ENCODE results near the gene KIF5C.

DNA sequence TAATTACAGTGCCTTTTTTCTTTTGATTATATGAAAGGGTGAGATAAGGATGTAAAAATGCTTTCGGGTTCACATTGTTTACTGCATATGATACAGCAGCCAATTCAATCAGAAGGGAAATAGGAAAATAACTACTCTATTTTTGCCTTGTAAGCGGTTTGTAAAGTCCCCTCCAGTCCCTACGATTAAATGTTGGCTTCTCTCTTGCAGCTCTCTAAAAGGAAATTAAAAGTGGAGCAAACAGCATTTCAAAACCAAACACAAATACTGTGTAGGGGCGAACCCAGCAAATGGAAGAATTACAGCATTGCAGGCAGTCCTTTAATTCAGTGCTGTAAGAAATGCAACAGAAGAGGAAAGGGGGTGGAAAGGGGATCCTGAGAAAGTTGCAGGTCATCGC lies 182.4 kb downstream of the KIF5C start:
- TF ChIP-seq EZH2 (IDR thresholded peaks at IDR 0.05; ENCODE audit: insufficient read depth, poor library complexity, severe bottlenecking) (no peak), EZH2phosphoT487 (IDR thresholded peaks at IDR 0.05; ENCODE audit: insufficient read depth, low read depth) (no peak)

Measured in GM23248 (cell line).